HEK293 (cell line): ENCODE data around the gene RAB6A.

Source experiments
- AEBP2 ChIP-seq: fragments of 450-650 bp; formaldehyde crosslinking; IDR thresholded peaks from 2 replicates; pipeline ENCODE4 v1.5.1; 2016; ENCODE audit warnings: missing biosample characterization, missing genetic modification characterization, borderline replicate concordance
- BCL11B ChIP-seq: fragments of 450-650 bp; formaldehyde crosslinking; IDR thresholded peaks from 2 replicates; pipeline ENCODE4 v1.5.1; 2016; ENCODE audit warnings: low read depth, missing biosample characterization, missing genetic modification characterization
- EGR2 ChIP-seq: fragments of 450-650 bp; formaldehyde crosslinking; IDR thresholded peaks from 2 replicates; pipeline ENCODE4 v1.5.1; 2016; ENCODE audit warnings: low read depth, missing biosample characterization, missing genetic modification characterization
- GLIS1 ChIP-seq: fragments of 450-650 bp; formaldehyde crosslinking; IDR thresholded peaks from 2 replicates; pipeline ENCODE4 v1.5.1; 2016; ENCODE audit warnings: missing biosample characterization, missing genetic modification characterization
- HOXA7 ChIP-seq: sonication (generic); formaldehyde crosslinking; IDR thresholded peaks from 2 replicates; pipeline ENCODE4 v1.8.1; 2022; ENCODE audit warnings: missing genetic modification reagents, borderline replicate concordance
- KLF1 ChIP-seq: fragments of 450-650 bp; formaldehyde crosslinking; IDR thresholded peaks from 2 replicates; pipeline ENCODE4 v1.5.1; 2016; ENCODE audit warnings: missing biosample characterization, missing genetic modification characterization
- KLF10 ChIP-seq: fragments of 450-650 bp; IDR thresholded peaks from 2 replicates; pipeline ENCODE4 v1.5.1; 2018; ENCODE audit warnings: missing biosample characterization, mild to moderate bottlenecking, missing genetic modification characterization
- KLF16 ChIP-seq: fragments of 450-650 bp; formaldehyde crosslinking; IDR thresholded peaks from 2 replicates; pipeline ENCODE4 v1.5.1; 2017; ENCODE audit warnings: missing biosample characterization, missing genetic modification characterization
- KLF8 ChIP-seq: fragments of 450-650 bp; formaldehyde crosslinking; IDR thresholded peaks from 2 replicates; pipeline ENCODE4 v1.5.1; 2016; ENCODE audit warnings: missing biosample characterization, missing genetic modification characterization
- MEIS1 ChIP-seq: sonication (generic); formaldehyde crosslinking; IDR thresholded peaks from 2 replicates; pipeline ENCODE4 v1.8.1; 2022; ENCODE audit warnings: missing genetic modification reagents, mild to moderate bottlenecking, borderline replicate concordance
- SP7 ChIP-seq: fragments of 450-650 bp; formaldehyde crosslinking; IDR thresholded peaks from 2 replicates; pipeline ENCODE4 v1.5.1; 2016; ENCODE audit warnings: missing biosample characterization, missing genetic modification characterization
- TCF7L2 ChIP-seq: IDR thresholded peaks from 2 replicates; pipeline ENCODE4 v1.6.1; 2011; ENCODE audit warnings: low read depth, mild to moderate bottlenecking, inconsistent platforms, low read length, moderate library complexity, borderline replicate concordance
- ZBTB10 ChIP-seq: fragments of 450-650 bp; formaldehyde crosslinking; IDR thresholded peaks from 2 replicates; pipeline ENCODE4 v1.5.1; 2016; ENCODE audit warnings: missing biosample characterization, missing genetic modification characterization
- ZBTB6 ChIP-seq: fragments of 450-650 bp; formaldehyde crosslinking; IDR thresholded peaks from 2 replicates; pipeline ENCODE4 v1.5.1; 2017; ENCODE audit warnings: missing biosample characterization, missing genetic modification characterization
- ZEB2 ChIP-seq: fragments of 450-650 bp; formaldehyde crosslinking; IDR thresholded peaks from 2 replicates; pipeline ENCODE4 v1.5.1; 2016; ENCODE audit warnings: missing biosample characterization, missing genetic modification characterization
- ZFHX2 ChIP-seq: fragments of 450-650 bp; formaldehyde crosslinking; conservative IDR thresholded peaks from 2 replicates; pipeline ENCODE4 v1.5.1; 2016; ENCODE audit warnings: missing biosample characterization, missing genetic modification characterization
- ZFP3 ChIP-seq: fragments of 450-650 bp; formaldehyde crosslinking; IDR thresholded peaks from 2 replicates; pipeline ENCODE4 v1.5.1; 2016; ENCODE audit warnings: low read depth, missing biosample characterization, missing genetic modification characterization
- ZIC2 ChIP-seq: fragments of 450-650 bp; formaldehyde crosslinking; IDR thresholded peaks from 2 replicates; pipeline ENCODE4 v1.5.1; 2016; ENCODE audit warnings: missing biosample characterization, missing genetic modification characterization
- ZNF10 ChIP-seq: fragments of 450-650 bp; formaldehyde crosslinking; IDR thresholded peaks from 2 replicates; pipeline ENCODE4 v1.5.1; 2017; ENCODE audit warnings: missing biosample characterization, missing genetic modification characterization
- ZNF114 ChIP-seq: fragments of 450-650 bp; formaldehyde crosslinking; IDR thresholded peaks from 2 replicates; pipeline ENCODE4 v1.5.0; 2017; ENCODE audit warnings: missing biosample characterization, missing genetic modification characterization
- ZNF121 ChIP-seq: fragments of 450-650 bp; formaldehyde crosslinking; IDR thresholded peaks from 2 replicates; pipeline ENCODE4 v1.5.1; 2016; ENCODE audit warnings: missing biosample characterization, missing genetic modification characterization
- ZNF16 ChIP-seq: fragments of 450-650 bp; formaldehyde crosslinking; IDR thresholded peaks from 2 replicates; pipeline ENCODE4 v1.5.1; 2016; ENCODE audit warnings: low read depth, missing biosample characterization, missing genetic modification characterization
- ZNF169 ChIP-seq: fragments of 450-650 bp; formaldehyde crosslinking; IDR thresholded peaks from 2 replicates; pipeline ENCODE4 v1.5.1; 2016; ENCODE audit warnings: missing biosample characterization, missing genetic modification characterization
- ZNF324 ChIP-seq: fragments of 450-650 bp; formaldehyde crosslinking; IDR thresholded peaks from 2 replicates; pipeline ENCODE4 v1.5.1; 2016; ENCODE audit warnings: missing biosample characterization, missing genetic modification characterization
- ZNF48 ChIP-seq: fragments of 450-650 bp; formaldehyde crosslinking; IDR thresholded peaks from 2 replicates; pipeline ENCODE4 v1.5.1; 2016; ENCODE audit warnings: missing biosample characterization, missing genetic modification characterization
- ZNF548 ChIP-seq: fragments of 450-650 bp; formaldehyde crosslinking; IDR thresholded peaks from 2 replicates; pipeline ENCODE4 v1.5.1; 2016; ENCODE audit warnings: missing biosample characterization, missing genetic modification characterization
- ZNF555 ChIP-seq: fragments of 450-650 bp; formaldehyde crosslinking; conservative IDR thresholded peaks from 2 replicates; pipeline ENCODE4 v1.5.1; 2017; ENCODE audit warnings: missing biosample characterization, mild to moderate bottlenecking, missing genetic modification characterization, inconsistent platforms
- ZNF571 ChIP-seq: fragments of 450-650 bp; formaldehyde crosslinking; IDR thresholded peaks from 2 replicates; pipeline ENCODE4 v1.5.0; 2017; ENCODE audit warnings: missing biosample characterization, missing genetic modification characterization
- ZNF600 ChIP-seq: fragments of 450-650 bp; formaldehyde crosslinking; IDR thresholded peaks from 2 replicates; pipeline ENCODE4 v1.5.1; 2016; ENCODE audit warnings: missing biosample characterization, missing genetic modification characterization
- ZNF692 ChIP-seq: fragments of 450-650 bp; formaldehyde crosslinking; IDR thresholded peaks from 2 replicates; pipeline ENCODE4 v1.5.1; 2016; ENCODE audit warnings: missing biosample characterization, missing genetic modification characterization
- ZNF76 ChIP-seq: fragments of 450-650 bp; formaldehyde crosslinking; IDR thresholded peaks from 2 replicates; pipeline ENCODE4; 2016; ENCODE audit warnings: low read depth, missing biosample characterization, missing genetic modification characterization, borderline replicate concordance
- ZNF777 ChIP-seq: fragments of 450-650 bp; formaldehyde crosslinking; IDR thresholded peaks from 2 replicates; pipeline ENCODE4 v1.5.1; 2017; ENCODE audit warnings: missing biosample characterization, missing genetic modification characterization, borderline replicate concordance
- TF ChIP-seq, protein P1 (sequence below): fragments of 450-650 bp; formaldehyde crosslinking; optimal IDR thresholded peaks from 2 replicates; pipeline ENCODE3; 2016; ENCODE audit warnings: missing biosample characterization, mild to moderate bottlenecking, missing genetic modification characterization
- TF ChIP-seq, protein P2 (sequence below): fragments of 450-650 bp; formaldehyde crosslinking; IDR thresholded peaks from 2 replicates; pipeline ENCODE4 v1.5.1; 2016; ENCODE audit warnings: missing biosample characterization, missing genetic modification characterization

Gene RAB6A

GRCh38 chr11:73647459-73648100 lies 113.3 kb downstream of the RAB6A start (continued):
- no peak for TF ChIP-seq ZNF121 (tag by site-specific recombination)
- TF ChIP-seq AEBP2 (tag by site-specific recombination) = no peak
- TF ChIP-seq ZNF324 (tag by site-specific recombination) = no peak
- TF ChIP-seq KLF10 = peak; percentile 69; the same call in 1 of the 2 replicates
- TF ChIP-seq, protein P1, sequence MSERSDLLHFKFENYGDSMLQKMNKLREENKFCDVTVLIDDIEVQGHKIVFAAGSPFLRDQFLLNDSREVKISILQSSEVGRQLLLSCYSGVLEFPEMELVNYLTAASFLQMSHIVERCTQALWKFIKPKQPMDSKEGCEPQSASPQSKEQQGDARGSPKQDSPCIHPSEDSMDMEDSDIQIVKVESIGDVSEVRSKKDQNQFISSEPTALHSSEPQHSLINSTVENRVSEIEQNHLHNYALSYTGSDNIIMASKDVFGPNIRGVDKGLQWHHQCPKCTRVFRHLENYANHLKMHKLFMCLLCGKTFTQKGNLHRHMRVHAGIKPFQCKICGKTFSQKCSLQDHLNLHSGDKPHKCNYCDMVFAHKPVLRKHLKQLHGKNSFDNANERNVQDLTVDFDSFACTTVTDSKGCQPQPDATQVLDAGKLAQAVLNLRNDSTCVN (tag by site-specific recombination) = no peak
- TF ChIP-seq ZNF548 (tag by site-specific recombination) = no peak
- TF ChIP-seq KLF16 = 0 out of 2 replicates have a peak, but pooled peaks have one; percentile 49
- TF ChIP-seq ZNF692 (tag by site-specific recombination) = no peak
- TF ChIP-seq BCL11B (tag by site-specific recombination) = no peak
- no peak for TF ChIP-seq ZNF16 (tag by site-specific recombination)
- 0 out of 2 replicates have a peak, but pooled peaks have one; percentile 51 for TF ChIP-seq ZEB2 (tag by site-specific recombination)
- peak; percentile 34; the same call in 1 of the 2 replicates for TF ChIP-seq ZNF76 (tag by site-specific recombination)
- no peak for TF ChIP-seq EGR2 (tag by site-specific recombination)
- TF ChIP-seq ZBTB10 (tag by site-specific recombination) = no peak
- no peak for TF ChIP-seq ZNF555 (tag by site-specific recombination)
- TF ChIP-seq ZIC2 (tag by site-specific recombination) = no peak
- peak; percentile 52; the same call in 1 of the 2 replicates for TF ChIP-seq ZNF600
- no peak for TF ChIP-seq HOXA7 (CRISPR knock-in tag)
- TF ChIP-seq MEIS1 = no peak
- TF ChIP-seq ZBTB6 (tag by site-specific recombination) = no peak
- TF ChIP-seq ZNF114 (tag by site-specific recombination) = no peak
- TF ChIP-seq, protein P2, sequence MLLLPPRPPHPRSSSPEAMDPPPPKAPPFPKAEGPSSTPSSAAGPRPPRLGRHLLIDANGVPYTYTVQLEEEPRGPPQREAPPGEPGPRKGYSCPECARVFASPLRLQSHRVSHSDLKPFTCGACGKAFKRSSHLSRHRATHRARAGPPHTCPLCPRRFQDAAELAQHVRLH = no peak
- no peak for TF ChIP-seq ZNF571
- TF ChIP-seq ZNF777 (tag by site-specific recombination) = no peak
- no peak for TF ChIP-seq ZNF169
- TF ChIP-seq KLF1 (tag by site-specific recombination) = peak; percentile 40
- no peak for TF ChIP-seq ZFHX2
- TF ChIP-seq SP7 (tag by site-specific recombination) = 0 out of 2 replicates have a peak, but pooled peaks have one; percentile 18
- no peak for TF ChIP-seq GLIS1
- no peak for TF ChIP-seq TCF7L2
- no peak for TF ChIP-seq ZFP3 (tag by site-specific recombination)
- no peak for TF ChIP-seq ZNF10 (tag by site-specific recombination)
- no peak for TF ChIP-seq ZNF48 (tag by site-specific recombination)
- no peak for TF ChIP-seq KLF8
